GM18867 (cell line): ENCODE measurements around the gene ARPP19.
"Not testable (repeated sequence)": the region's sequence is repeated elsewhere in the genome, so short reads cannot be mapped to it uniquely, and the experiment has no call there.

Experiments
- ATAC-seq: cut with Tn5 transposase; IDR thresholded peaks from one replicate; pipeline ENCODE4 v1.9.1; 2021; ENCODE audit warnings: mild to moderate bottlenecking, moderate library complexity; ENCODE audit not compliant: unreplicated experiment

ARPP19 gene, protein sequence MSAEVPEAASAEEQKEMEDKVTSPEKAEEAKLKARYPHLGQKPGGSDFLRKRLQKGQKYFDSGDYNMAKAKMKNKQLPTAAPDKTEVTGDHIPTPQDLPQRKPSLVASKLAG

DNA sequence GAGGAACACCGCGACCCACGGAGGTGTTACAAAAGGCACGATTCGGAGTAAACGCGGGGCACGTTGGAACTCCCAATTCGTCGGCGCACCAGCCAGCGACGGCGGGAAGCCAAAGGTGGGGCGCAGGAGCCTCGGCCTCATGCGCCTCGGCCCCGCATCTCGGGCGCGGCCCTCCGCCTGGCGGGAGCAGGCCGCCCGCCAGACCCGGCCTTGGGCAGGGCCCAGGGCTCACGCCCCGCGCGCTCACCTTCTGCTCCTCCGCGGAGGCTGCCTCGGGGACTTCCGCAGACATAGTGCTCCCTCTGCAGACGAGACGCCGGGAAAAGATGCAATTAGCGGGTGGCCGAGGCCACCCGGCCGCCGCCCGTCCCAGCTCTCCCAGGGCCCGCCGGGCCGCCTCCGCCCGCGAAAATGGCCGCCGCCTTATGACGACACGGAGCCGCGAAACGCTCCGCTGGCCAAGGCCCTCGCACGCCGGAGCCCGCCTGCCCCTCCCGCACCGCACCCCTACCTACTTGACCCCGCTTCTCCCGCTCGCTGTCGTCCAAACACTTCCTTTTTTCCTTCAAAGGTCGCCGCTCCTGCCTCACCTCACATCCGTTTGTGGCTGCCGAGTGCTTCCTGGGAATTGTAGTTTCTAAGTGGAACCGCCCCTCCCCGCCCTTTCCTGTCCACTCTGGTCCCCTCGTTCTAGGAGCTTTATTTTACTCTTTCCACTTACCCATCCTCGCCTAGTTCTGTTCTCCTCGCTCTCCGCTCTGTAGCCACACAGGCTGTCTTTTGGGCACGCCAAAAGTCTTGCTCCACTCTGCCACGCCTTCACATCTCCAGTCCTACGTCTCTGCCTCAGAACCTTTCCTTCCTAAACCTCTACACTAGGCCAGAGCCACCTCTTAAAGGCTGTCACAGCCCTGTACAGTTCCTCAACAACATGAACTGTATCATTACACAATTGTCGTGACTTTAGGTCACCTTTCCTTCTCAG, at the start of gene ARPP19:
ARPP19 (minus strand) TSS at position 430 of the 985 bp plus-strand sequence; CDS start at position 292, 138 bp downstream.
- peak; percentile 72 for ATAC-seq

DNA sequence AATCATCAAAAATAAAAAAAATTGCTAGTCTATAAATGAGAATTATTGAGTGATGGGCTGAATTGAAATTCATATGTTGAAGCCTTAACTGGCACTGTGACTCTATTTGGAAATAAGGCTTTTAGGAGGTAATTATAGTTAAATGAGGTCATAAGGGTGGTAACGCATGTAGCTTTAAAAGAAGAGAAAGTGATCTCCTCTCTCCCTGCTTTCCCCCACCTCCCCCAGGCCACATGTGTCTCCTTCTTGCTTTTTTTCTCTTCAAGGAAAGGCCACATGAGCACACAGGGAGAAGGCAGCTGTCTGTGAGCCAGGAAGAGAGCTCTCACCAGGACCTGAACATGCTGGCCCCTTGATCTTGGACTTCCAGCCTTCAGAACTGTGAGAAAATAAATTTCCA, 48.2 kb upstream of the ARPP19 start:
- no peak for ATAC-seq

DNA sequence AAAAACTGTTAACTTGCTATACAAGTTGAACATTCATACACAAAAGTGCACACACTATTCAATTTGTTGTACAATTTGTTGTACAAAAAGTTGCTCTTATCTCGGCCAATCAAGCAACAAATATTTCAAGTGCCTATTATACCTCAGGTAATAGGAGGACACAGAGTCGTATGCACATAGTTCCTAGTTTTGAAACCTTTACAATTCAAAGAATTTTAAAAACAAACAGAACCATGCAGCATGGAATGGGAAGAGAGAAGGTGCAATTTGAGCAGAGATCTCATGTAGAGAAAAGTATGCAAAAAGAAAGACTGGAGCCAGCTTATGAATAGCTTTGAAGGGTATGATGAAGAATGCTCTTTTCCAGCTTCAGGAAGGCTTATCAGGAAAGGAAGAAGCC, 46.5 kb upstream of the ARPP19 start:
- no peak for ATAC-seq

DNA sequence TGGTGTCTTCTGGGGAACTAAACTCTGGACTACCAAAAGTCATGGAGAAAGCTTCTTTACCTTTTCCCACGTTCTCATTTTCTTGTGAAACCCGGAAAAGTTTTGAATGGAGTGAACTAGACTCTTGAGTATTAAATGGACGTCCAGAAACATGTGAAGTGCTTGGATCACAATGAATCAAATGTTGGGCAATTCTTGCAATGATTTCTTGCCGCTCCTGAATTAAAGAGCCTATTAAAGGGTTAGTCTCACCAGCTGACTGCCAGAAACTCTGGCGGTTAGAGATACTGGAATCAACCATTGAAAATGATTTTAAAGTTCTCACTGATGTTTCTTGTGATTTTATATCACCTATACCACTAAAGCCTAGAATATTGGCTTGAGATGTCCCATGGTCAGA, 40.8 kb upstream of the ARPP19 start:
- ATAC-seq = no peak

DNA sequence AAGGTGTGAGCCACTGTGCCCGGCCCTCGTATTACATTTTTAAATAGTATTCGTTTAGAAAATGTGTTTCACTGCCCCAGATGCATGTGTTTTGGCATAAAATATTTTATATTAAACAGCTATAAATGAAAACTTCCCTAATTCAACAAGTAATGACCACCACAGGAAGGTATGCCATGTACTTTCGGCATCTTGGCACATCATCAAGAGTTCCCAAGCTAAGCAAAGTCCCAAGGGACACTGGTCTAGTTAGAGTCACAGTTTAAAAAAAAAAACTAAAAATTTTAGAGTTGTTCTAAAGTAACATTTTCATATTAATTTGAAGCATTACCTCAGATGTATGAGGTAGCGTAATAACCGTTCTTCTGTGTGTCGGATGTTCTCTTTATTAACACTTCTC, 15.6 kb upstream of the ARPP19 start:
- ATAC-seq = no peak

DNA sequence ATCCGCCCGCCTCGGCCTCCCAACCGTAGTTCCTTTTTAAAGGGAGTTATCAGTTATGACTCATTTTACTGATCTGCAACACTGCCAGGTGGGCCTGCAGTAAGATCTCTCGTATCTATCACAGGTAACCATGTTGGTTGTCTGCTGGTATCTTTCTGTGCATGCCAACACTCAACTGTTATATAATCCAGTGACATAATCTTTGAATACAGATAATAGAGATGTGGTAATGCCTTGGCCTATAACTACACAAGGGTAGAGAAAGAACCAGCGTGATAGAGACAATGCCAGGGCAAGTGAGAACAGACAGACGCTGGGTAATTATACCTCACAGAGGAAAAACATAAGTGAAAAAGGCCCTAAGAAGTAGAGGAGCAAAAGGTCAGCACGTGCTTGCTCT, 11.0 kb upstream of the ARPP19 start:
- ATAC-seq = no peak

DNA sequence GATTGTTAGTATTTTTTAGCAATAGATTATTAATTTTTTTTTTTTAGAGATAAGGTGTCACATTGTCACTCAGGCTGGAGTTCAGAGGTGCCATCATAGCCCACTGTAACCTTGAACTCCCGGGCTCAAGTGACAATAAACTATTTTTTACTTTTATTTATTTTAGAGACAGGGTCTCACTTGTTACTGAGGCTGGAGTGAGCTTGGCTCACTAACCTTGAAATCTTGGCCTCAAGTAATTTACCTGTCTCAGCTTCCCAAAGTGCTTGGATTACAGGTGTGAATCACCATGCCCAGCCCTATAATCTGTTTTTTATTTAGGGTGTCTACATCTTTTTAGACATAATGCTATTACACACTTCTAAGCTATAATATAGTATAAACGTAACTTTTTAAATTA, 7.9 kb upstream of the ARPP19 start:
- no peak for ATAC-seq

DNA sequence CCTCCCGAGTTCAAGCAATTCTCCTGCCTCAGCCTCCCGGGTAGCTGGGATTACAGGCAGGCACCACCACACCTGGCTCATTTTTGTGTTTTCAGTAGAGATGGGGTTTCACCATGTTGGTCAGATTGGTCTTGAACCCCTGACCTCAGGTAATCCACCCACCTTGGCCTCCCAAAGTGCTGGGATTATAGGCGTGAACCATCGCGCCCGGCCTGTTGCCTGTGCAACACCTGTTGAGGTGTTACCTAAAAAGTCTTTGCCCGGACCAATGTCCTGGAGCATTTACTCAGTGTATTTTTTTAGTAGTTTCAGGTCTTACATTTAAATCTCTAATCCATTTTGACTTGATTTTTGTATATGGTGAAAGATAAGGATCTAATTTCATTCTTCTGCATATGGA, 6.7 kb upstream of the ARPP19 start:
- not testable (repeated sequence) for ATAC-seq

DNA sequence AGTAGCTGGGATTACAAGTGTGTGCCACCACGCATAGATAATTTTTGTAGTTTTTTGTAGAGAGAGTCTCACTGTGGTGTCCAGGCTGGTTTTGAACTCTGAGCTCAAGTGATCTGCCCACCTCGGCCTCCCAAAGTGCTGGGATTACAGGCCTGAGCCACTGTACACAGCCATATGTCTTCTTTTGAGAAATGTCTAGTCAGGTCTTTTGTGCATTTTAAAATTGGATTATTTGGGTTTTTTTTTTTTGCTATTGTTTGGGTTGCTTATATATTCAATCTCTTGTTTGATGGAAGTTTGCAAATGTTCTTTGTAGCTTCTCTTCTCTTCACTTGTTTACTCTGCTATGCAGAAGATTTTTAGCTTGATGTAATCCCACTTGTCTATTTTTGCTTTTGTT, 6.2 kb upstream of the ARPP19 start:
- ATAC-seq = no peak

DNA sequence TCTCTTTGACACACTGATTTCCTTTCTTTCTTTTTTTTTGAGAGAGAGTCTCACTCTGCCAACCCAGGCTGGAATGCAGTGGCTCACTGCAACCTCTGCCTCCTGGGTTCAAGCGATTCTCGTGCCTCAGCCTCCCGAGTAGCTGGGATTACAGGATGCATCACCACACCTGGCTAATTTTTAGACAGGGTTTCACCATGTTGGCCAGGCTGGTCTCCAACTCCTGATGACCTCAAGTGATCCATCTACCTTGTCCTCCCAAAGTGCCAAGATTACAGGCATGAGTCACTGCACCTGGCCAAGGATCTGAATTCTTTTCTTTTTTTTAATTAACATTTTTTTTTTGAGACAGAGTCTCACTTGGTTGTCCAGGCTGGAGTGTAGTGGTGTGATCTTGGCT, 5.8 kb upstream of the ARPP19 start:
- not testable (repeated sequence) for ATAC-seq

DNA sequence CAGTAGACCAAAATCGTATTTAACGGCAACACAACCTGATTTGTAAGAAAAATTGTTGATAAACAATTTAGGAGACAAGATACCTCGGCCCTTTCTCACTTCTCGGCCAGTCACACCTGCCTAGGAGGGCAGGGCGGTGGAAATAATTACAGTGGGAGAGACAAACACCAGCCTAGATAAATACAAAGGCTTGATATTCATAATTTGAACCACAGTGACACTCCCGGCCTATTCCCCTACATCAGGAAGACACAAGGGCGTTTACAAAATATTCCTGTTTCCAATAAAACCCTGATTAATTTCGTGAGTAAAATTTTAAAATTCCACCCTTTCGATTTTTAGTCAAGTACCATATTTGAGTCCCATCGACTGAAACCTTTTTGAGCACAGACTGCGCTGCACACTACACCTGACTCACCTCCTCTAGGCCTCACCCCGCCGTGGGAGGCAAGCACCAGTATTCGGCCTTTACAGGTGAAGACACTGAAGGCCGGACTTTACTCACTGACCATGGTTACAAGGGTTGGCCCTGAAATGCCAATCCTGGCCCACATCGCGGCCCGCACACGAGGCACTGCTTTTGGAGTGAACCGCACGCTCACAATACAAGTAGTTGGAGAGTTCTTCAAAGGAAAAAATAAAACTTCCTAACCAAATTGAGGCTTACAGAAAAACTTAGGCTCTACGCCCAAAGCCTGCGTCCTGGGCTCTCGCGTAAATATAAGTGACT, 794 bp downstream of the ARPP19 start:
- ATAC-seq = no peak

DNA sequence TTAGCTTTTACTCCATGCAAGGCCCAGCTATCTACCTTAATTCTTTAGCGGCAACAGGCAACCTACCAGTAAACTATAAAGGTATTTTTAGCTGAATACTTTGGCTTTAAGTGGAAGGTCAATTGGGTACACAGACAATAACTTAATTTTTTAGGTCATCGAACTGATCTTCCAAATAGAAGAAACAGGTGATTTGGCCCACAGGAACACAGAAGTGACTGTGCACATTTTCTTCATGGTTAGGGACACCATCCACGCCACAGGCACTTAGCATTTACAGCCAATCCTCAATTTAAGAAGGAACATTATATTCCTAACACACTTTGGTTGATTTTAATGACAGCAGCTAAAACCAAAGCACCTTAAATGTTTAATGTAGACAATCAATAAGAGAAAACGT, 1.9 kb downstream of the ARPP19 start:
- ATAC-seq = no peak

DNA sequence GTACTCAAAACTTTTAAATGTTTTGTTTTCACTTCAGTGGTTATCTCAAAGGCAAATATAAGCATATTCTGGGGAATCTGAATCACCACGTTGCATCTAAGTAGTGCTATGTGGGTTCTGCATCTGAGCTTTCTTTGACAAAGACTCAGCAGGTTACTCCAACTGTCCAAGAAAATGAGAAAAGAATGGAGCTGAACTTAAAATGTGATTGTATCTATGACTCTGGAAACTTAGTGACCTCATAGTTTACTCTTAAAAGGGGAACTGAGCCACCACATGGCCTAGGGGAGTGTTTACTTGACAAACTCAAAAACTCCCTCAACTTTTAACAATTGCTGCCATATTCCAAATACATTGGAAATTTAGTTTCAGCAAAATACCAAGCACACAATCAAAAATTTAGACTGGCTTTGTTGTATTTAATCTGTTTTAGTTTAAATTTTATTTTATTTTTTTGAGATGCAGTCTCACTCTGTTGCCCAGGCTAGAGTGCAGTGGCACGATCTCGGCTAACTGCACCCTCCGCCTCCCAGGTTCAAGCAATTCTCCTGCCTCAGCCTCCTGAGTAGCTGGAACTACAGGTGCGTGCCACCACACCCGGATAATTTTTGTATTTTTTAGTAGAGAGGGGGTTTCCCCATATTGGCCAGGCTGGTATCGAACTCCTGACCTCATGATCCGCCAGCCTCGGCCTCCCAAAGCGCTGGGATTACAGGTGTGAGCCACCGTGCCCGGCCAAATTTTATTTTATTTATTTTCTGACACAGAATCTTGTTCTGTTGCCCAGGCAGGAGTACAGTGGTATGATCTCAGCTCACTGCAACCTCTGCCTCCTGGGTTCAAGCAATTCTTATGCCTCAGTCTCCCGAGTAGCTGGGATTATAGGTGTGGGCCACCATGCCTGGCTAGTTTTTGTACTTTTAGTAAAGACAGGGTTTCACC, 3.1 kb downstream of the ARPP19 start:
- ATAC-seq = peak; percentile 50

DNA sequence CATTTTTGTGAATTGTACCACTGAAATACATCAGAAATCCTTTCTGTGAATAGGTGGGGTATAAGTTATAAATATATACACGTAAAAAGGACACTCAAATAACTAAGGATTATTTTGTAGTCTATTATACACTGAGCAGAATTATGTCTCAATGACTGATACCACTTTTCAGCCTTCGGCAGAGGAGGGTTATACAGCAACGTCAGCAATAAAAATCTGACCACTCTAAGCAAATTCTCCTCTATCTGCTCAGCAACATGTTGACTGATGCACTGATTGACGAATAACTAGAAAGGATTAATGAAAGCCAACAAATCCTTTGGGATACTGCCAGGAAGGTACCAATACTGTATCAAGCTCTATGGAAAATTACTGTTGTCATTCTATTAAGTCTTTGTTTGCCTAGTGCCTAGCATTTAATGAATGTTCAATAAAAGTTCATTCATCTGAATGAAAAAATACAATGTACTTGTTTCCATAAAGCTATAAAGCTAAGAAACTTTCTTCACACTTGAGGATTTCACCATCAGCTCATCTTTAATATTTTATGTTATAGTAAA, 5.2 kb downstream of the ARPP19 start:
- ATAC-seq = no peak

DNA sequence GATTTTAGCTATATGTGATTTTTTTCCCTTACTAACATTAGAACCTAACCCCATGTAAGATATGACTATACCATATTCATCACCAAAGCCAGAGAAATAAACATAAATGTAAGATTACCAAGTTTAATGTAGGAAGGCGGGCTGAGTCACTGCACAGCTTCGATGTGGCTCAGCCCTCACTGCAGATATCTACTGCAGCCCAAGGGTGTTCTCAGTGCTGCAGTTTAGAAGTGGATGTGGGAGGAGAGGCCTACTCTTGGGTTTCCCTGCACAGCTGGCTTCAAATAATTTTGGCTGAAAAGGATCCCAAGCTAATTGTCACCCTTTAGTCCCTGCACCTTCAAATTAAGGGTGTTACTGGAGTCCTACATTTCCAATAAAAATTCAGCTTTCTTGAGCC, 9.3 kb downstream of the ARPP19 start:
- peak; percentile 34 for ATAC-seq

DNA sequence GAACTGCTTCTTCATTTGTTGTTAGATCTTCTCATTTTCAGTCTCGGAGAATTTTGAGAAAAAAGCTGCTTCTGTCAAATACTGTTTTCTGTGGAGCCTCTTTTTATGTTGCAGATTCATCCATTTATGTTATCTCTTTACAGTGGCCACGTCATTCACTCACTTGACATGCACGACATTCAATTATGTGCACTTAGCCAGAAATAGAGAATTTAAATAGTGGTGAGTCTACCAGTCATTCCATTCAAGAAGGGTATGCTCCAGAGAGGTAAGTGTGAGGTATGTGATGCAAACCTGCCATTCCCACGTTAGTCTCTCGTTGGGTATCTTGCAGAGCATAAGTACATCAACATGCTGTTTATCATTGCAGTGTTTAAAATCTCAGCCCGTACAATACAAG, 9.8 kb downstream of the ARPP19 start:
- peak; percentile 34 for ATAC-seq

DNA sequence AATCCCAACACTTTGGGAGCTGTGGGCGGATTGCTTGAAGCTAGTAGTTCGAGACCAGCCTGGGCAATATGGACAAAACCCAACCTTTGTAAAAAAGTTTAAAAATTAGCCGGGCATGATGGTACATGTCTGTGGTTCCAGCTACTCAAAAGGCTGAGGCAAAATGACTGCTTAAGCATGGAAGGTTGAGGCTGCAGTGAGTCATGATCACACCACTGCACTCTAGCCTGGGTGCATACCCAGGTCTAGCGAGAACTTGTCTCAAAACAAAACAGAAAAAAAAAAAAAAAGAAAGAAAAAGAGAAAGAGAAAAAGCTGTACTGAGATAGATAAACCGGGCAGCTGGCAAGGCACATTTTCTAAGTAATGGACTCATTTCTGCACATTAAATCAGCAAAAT, 10.6 kb downstream of the ARPP19 start:
- ATAC-seq = peak; percentile 88

DNA sequence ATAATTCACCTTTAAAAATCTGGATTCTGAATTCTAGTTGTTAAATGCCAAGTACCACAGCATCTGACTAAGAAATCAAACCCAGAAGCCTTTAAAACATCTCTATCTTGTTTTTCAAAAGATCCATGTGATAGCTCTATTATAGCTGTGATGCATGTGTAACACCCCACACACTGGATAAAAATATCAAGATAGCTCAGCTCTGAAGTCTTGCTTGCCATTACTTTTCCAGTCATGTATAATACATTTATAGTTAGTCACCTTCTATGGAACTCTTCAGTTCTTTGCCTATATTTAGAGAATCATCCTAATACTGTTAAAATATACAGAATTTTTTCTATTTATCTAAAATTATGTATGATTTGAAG, 11.6 kb downstream of the ARPP19 start:
- no peak for ATAC-seq

DNA sequence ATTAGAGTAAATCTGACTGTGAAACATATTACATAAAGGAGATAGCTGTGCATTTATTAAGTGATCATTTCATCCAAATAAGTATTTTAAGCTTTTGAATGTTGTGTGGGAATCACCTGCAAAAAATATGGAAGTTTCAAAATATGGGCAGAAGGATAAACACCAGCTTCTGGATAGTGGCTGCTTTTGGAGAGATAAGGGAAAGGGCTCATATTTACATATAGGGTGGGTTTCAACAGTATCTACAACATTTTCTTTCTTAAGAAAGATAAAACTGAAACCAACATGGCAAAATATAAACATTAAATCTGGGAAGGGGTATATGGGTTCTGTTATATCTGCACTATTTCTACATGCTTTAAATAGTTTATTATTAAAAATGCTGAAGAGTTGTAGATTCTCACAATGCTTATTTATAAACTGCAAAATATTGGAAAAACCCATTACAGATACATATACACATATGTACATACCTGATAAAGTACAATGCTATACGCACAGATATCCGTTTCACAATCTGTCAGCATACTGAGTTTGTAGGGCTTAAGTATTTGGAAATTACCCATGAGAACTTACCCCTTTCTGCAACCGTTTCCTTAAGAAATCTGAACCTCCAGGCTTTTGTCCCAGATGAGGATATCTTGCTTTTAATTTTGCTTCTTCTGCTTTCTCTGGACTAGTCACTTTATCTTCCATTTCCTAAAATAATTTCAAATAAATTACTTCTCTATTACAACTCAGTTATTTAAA, 12.1 kb downstream of the ARPP19 start:
- no peak for ATAC-seq

DNA sequence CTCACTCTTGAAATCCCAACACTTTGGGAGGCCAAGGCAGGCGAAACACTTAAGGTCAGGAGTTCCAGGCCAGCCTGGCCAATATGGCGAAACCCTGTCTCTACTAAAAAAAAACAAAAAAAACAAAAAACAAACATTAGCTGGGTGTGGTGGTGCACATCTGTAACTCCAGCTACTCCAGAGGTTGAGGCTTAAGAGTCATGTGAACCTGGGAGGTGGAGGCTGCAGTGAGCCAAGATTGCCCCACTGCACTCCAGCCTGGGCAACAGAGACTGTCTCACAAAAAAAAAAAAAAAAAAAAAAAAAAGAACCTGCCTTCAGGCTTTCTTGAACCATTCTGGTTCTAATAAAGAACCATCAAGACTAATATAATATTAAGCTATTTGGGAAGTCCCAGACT, 16.5 kb downstream of the ARPP19 start:
- no peak for ATAC-seq
